Measurements from ENCODE around the gene KCNQ4. TPM values are rescaled to one million over a fixed set of nuclear protein-coding genes. Genes with fewer than 3 reads are reported as not detected.

Gene KCNQ4
- total and polyA plus RNA-seq, 2 of the 4 experiments (the other 2 are of a cell fraction) = 0.07 TPM; not detected in 1

DNA sequence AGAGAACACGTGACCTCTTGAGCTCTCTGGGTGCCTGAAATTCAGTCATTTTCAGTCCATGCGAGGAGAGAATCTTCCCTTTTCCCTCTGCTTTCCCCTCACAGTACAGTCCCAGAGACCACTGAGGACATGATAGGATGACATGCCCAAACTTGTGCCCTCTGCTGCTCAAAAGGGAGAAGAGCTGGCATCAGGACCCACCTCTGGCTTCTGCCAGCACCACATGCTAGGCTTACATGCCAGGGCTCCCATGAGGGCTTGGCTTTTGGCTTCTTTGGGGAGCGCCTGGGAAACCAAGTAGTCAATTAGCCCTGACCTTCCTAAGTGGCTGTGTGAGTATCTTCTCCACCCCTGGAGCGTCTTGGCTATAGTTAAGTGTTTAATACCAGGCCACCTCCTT lies 13.8 kb upstream of the KCNQ4 start:
- CTCF ChIA-PET = interaction anchor here (1.3 kb wide), 1 partner anchor 47 kb away, joined by 3 read pairs; no protein-coding TSS in a partner anchor

More for the DNA sequence above, 13.8 kb upstream of the KCNQ4 start:
- no peak overlapping the region for H2AK5ac ChIP-seq (ENCODE audit: low read depth, low read length)
- ATAC-seq (ENCODE audit: low read depth) = no peak
- BruUV-seq (replicated peaks) = no TSS peak
- H3K27ac ChIP-seq (ENCODE audit: insufficient read depth, low read length) = no peak overlapping the region
- H4K8ac ChIP-seq (ENCODE audit: low read depth in 2 of 2, low read length in 2 of 2) = peak overlapping the region in 1 of 2 experiments; percentile 20; a peak in 1 of 4 replicates
- in situ Hi-C loops (cut with MboI; ENCODE audit: low sequenced_read_pairs) = no loop called here
- peaks cover 3% of the 10 kb centered on the region; the same call in 1 of the 2 replicates for H3K4me1 ChIP-seq (ENCODE audit: control insufficient read depth, insufficient read depth, low read length)
- H3K9me1 ChIP-seq (ENCODE audit: insufficient read depth, low read length) = peaks cover 16% of the 10 kb centered on the region
- no peaks in the 10 kb centered on the region for H3K9me3 ChIP-seq (ENCODE audit: control insufficient read depth, insufficient read depth, low read length)
- H2BK120ac ChIP-seq (ENCODE audit: low read depth, low read length) = no peak overlapping the region
- H3K18ac ChIP-seq (ENCODE audit: low read depth, low read length) = no peak overlapping the region
- no peak overlapping the region for H2BK20ac ChIP-seq (ENCODE audit: low read depth, low read length)
- no peak overlapping the region for H2BK15ac ChIP-seq (ENCODE audit: low read depth, low read length)
- no peak for DNase-seq
- no peak overlapping the region for H3K56ac ChIP-seq (ENCODE audit: extremely low read depth, insufficient read depth, low read length)
- H3K14ac ChIP-seq (replicated peaks; ENCODE audit: low read depth, low read length) = no peak overlapping the region
- dilution Hi-C loops (cut with HindIII; ENCODE audit: low sequenced_read_pairs, unreplicated experiment) = no loop called here
- no peak overlapping the region for H4K5ac ChIP-seq (ENCODE audit: low read depth, low read length)
- no peak overlapping the region for H3K4me2 ChIP-seq (ENCODE audit: low read depth, low read length)
- H3K27me3 ChIP-seq (ENCODE audit: control insufficient read depth, insufficient read depth, low read length) = no peaks in the 10 kb centered on the region
- H3K79me1 ChIP-seq (ENCODE audit: low read depth in 1 of 2, low read length in 2 of 2) = 0 out of 4 replicates have a peak, but pooled peaks cover 0 to 4% of the 10 kb centered on the region in 2 experiments
- H4K91ac ChIP-seq (ENCODE audit: insufficient read depth, low read depth, low read length) = no peak overlapping the region
- intact Hi-C loops (cut with micrococcal nuclease) = loop anchor here (5.0 kb wide), 1 partner anchor 182 kb away; no protein-coding TSS in a partner anchor
- no peak overlapping the region for H3K4me3 ChIP-seq (ENCODE audit: insufficient read depth, low read depth, low read length)
- peaks cover 44% of the 10 kb centered on the region for H3K36me3 ChIP-seq (ENCODE audit: control insufficient read depth, insufficient read depth, low read length)
- TF ChIP-seq POLR2A (IDR thresholded peaks at IDR 0.05; ENCODE audit: low read depth, low read length) (no peak), MAFK (IDR thresholded peaks at IDR 0.05; ENCODE audit: low read depth, low read length) (no peak), NFE2L2 (IDR thresholded peaks at IDR 0.05; ENCODE audit: low read depth, low read length) (no peak), SMC3 (IDR thresholded peaks at IDR 0.05; ENCODE audit: low read depth, low read length) (no peak)
- TF ChIP-seq, protein P1, sequence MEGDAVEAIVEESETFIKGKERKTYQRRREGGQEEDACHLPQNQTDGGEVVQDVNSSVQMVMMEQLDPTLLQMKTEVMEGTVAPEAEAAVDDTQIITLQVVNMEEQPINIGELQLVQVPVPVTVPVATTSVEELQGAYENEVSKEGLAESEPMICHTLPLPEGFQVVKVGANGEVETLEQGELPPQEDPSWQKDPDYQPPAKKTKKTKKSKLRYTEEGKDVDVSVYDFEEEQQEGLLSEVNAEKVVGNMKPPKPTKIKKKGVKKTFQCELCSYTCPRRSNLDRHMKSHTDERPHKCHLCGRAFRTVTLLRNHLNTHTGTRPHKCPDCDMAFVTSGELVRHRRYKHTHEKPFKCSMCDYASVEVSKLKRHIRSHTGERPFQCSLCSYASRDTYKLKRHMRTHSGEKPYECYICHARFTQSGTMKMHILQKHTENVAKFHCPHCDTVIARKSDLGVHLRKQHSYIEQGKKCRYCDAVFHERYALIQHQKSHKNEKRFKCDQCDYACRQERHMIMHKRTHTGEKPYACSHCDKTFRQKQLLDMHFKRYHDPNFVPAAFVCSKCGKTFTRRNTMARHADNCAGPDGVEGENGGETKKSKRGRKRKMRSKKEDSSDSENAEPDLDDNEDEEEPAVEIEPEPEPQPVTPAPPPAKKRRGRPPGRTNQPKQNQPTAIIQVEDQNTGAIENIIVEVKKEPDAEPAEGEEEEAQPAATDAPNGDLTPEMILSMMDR (conservative IDR thresholded peaks at IDR 0.05; ENCODE audit: low read depth, low read length) = 0 out of 2 replicates have a peak, but pooled peaks have one; percentile 3
- H3K9ac ChIP-seq (ENCODE audit: low read depth, low read length) = no peak overlapping the region
- no peak overlapping the region for H2AFZ ChIP-seq (replicated peaks; ENCODE audit: low read length, poor library complexity)
- POLR2A ChIA-PET (ENCODE audit: unreplicated experiment) = no interaction called here
- H4K20me1 ChIP-seq (ENCODE audit: insufficient read depth, low read length) = no peaks in the 10 kb centered on the region
- no peak overlapping the region for H3K4ac ChIP-seq (ENCODE audit: low read depth, low read length)
- no peak overlapping the region for H3K23ac ChIP-seq (ENCODE audit: low read depth, low read length)
- H2AK9ac ChIP-seq (replicated peaks; ENCODE audit: low read depth, low read length, poor library complexity) = peak overlapping the region; percentile 20
- H2BK5ac ChIP-seq (ENCODE audit: low read depth, low read length, poor library complexity, severe bottlenecking) = no peak overlapping the region
- 83% methylated on average over 1 of the region's 4 CpGs; no CpG with 5 or more reads in 1 of the 2 experiments for WGBS, 2 experiments (ENCODE audit: extremely low coverage in 2 of 2, insufficient read length in 1 of 2)

Data from IMR-90 (cell line).